IMR-90 (cell line): ENCODE data around the gene MMP25. TPM values are rescaled to one million over a fixed set of nuclear protein-coding genes. Genes with fewer than 3 reads are reported as not detected.
"Not testable (repeated sequence)": the region's sequence is repeated elsewhere in the genome, so short reads cannot be mapped to it uniquely, and the experiment has no call there.

Source experiments
- ATAC-seq: fragments of 200-7000 bp; cut with Tn5 transposase; 2 replicates; pipeline ENCODE4 v1.9.1; 2020; ENCODE audit warnings: low read depth, mild to moderate bottlenecking, moderate library complexity
- BruUV-seq: library from RNA; stranded (reverse); fragments of 400-500 nt; replicated peaks from 2 replicates; lab custom pipeline; 2021; lab: Mats Ljungman, UMichigan
- CTCF ChIA-PET: fragments of 300-600 bp; formaldehyde crosslinking; extraction: SDS; loops from one replicate; lab custom pipeline; 2021; ENCODE audit warnings: antibody characterized with exemption; lab: Yijun Ruan, JAX
- POLR2A ChIA-PET: fragments of 300-600 bp; sonication (Branson Sonifier 250); formaldehyde crosslinking; loops from one replicate; lab custom pipeline; 2022; ENCODE audit warnings: antibody characterized with exemption; ENCODE audit not compliant: unreplicated experiment; lab: Charles Lee
- DNase-seq: peaks from one replicate; pipeline ENCODE4 v3.0.0; 2013
- H2AFZ ChIP-seq: replicated peaks from 2 replicates; pipeline ENCODE3; 2013; ENCODE audit warnings: low read length, mild to moderate bottlenecking; ENCODE audit not compliant: poor library complexity
- H2AK5ac ChIP-seq: 2 replicates; pipeline ENCODE4 v1.6.1; 2013; ENCODE audit warnings: low read depth, low read length, inconsistent platforms
- H2AK9ac ChIP-seq: replicated peaks from 2 replicates; pipeline ENCODE3; 2013; ENCODE audit warnings: mild to moderate bottlenecking, low read depth, low read length, moderate library complexity; ENCODE audit not compliant: poor library complexity
- H2BK120ac ChIP-seq: 2 replicates; pipeline ENCODE4 v1.6.1; 2013; ENCODE audit warnings: low read depth, low read length, inconsistent platforms
- H2BK15ac ChIP-seq: 3 replicates; pipeline ENCODE4 v1.6.1; 2013; ENCODE audit warnings: low read depth, low read length, inconsistent platforms
- H2BK20ac ChIP-seq: 2 replicates; pipeline ENCODE4 v1.6.1; 2013; ENCODE audit warnings: low read depth, mild to moderate bottlenecking, inconsistent platforms, low read length, moderate library complexity
- H2BK5ac ChIP-seq: 2 replicates; pipeline ENCODE4 v1.6.1; 2013; ENCODE audit warnings: mild to moderate bottlenecking, low read depth, low read length, inconsistent platforms; ENCODE audit not compliant: poor library complexity, severe bottlenecking
- H3K14ac ChIP-seq: replicated peaks from 2 replicates; pipeline ENCODE4 v1.6.1; 2013; ENCODE audit warnings: low read depth, low read length, inconsistent platforms
- H3K18ac ChIP-seq: 2 replicates; pipeline ENCODE4 v1.6.1; 2013; ENCODE audit warnings: low read depth, low read length, control low read depth
- H3K23ac ChIP-seq: 2 replicates; pipeline ENCODE4 v1.6.1; 2013; ENCODE audit warnings: low read depth, low read length, inconsistent platforms
- H3K27ac ChIP-seq: 2 replicates; pipeline ENCODE4 v1.5.1; 2013; ENCODE audit warnings: mild to moderate bottlenecking, control low read depth, low read length; ENCODE audit not compliant: insufficient read depth
- H3K27me3 ChIP-seq: 2 replicates; pipeline ENCODE4 v1.6.1; 2013; ENCODE audit warnings: low read length; ENCODE audit not compliant: control insufficient read depth, insufficient read depth
- H3K36me3 ChIP-seq: 2 replicates; pipeline ENCODE4 v1.6.1; 2013; ENCODE audit warnings: low read length, mixed read lengths; ENCODE audit not compliant: control insufficient read depth, insufficient read depth
- H3K4ac ChIP-seq: 2 replicates; pipeline ENCODE4 v1.6.1; 2013; ENCODE audit warnings: low read depth, low read length, inconsistent platforms
- H3K4me1 ChIP-seq: 2 replicates; pipeline ENCODE4 v1.6.1; 2013; ENCODE audit warnings: low read length, mixed read lengths; ENCODE audit not compliant: control insufficient read depth, insufficient read depth
- H3K4me2 ChIP-seq: 2 replicates; pipeline ENCODE4 v1.6.1; 2013; ENCODE audit warnings: low read depth, mild to moderate bottlenecking, control low read depth, low read length, moderate library complexity
- H3K4me3 ChIP-seq: 2 replicates; pipeline ENCODE4 v1.5.1; 2013; ENCODE audit warnings: low read depth, mild to moderate bottlenecking, control low read depth, low read length, moderate library complexity; ENCODE audit not compliant: insufficient read depth
- H3K56ac ChIP-seq: 2 replicates; pipeline ENCODE4 v1.6.1; 2013; ENCODE audit warnings: low read length, inconsistent platforms; ENCODE audit not compliant: insufficient read depth; ENCODE audit errors: extremely low read depth
- H3K79me1 ChIP-seq, 2 experiments: 2 replicates each; pipeline ENCODE4 v1.6.1; 2013; ENCODE audit warnings: low read length in 2 of 2, inconsistent platforms in 1 of 2, low read depth in 1 of 2
- H3K9ac ChIP-seq: 2 replicates; pipeline ENCODE4 v1.6.1; 2013; ENCODE audit warnings: low read depth, low read length, control low read depth
- H3K9me1 ChIP-seq: 2 replicates; pipeline ENCODE4 v1.6.1; 2013; ENCODE audit warnings: low read length, inconsistent platforms; ENCODE audit not compliant: insufficient read depth
- H3K9me3 ChIP-seq: 2 replicates; pipeline ENCODE4 v1.6.1; 2013; ENCODE audit warnings: low read length; ENCODE audit not compliant: control insufficient read depth, insufficient read depth
- H4K20me1 ChIP-seq: 2 replicates; pipeline ENCODE4 v1.6.1; 2013; ENCODE audit warnings: low read length, inconsistent platforms; ENCODE audit not compliant: insufficient read depth
- H4K5ac ChIP-seq: 2 replicates; pipeline ENCODE4 v1.6.1; 2013; ENCODE audit warnings: mild to moderate bottlenecking, low read depth, low read length, control low read depth
- H4K8ac ChIP-seq, 2 experiments: 2 replicates each; pipeline ENCODE4 v1.6.1; 2013; ENCODE audit warnings: low read depth in 2 of 2, low read length in 2 of 2, control low read depth in 1 of 2, inconsistent platforms in 1 of 2
- H4K91ac ChIP-seq: 2 replicates; pipeline ENCODE4 v1.6.1; 2013; ENCODE audit warnings: low read depth, low read length, inconsistent platforms; ENCODE audit not compliant: insufficient read depth
- WGBS, 2 experiments: methylation state at CpG; one replicate each; pipeline versions ENCODE4 v1.1.5 to v1.1.7; 2013; ENCODE audit warnings: missing lambda C conversion rate in 2 of 2; ENCODE audit not compliant: insufficient read length in 1 of 2; ENCODE audit errors: extremely low coverage in 2 of 2; 5-methylcytosine and 5-hydroxymethylcytosine counted together
- dilution Hi-C: fragments of 300-500 bp; cut with HindIII; formaldehyde crosslinking; loops from one replicate; pipeline ENCODE4 v1.14.3; 2018; ENCODE audit warnings: low sequenced_read_pairs; ENCODE audit not compliant: unreplicated experiment
- in situ Hi-C: fragments of 300-500 bp; cut with MboI; formaldehyde crosslinking; loops from 3 replicates; pipeline ENCODE4 v1.14.3; 2019; ENCODE audit warnings: low sequenced_read_pairs, inconsistent platforms, mixed read lengths
- intact Hi-C: fragments of 100-400 bp; cut with micrococcal nuclease; formaldehyde crosslinking; loops from 2 replicates; pipeline ENCODE4 v1.10.0; 2022
- polyA plus RNA-seq, 3 experiments: library from polyadenylated mRNA; depleted of rRNA; stranded (reverse); fragments of >200 nt; gene quantifications; 2 replicates each; pipeline ENCODE4 v1.2.3, GENCODE V29; 2012; ENCODE audit warnings: low replicate concordance in 1 of 3
- total RNA-seq: library from RNA; depleted of rRNA; stranded (reverse); fragments of >200 nt; gene quantifications from 2 replicates; pipeline ENCODE4 v1.2.3, GENCODE V29; 2012

The MMP25 gene
- total and polyA plus RNA-seq, 2 of the 4 experiments (the other 2 are of a cell fraction), result 0.07 TPM; not detected in 1

DNA sequence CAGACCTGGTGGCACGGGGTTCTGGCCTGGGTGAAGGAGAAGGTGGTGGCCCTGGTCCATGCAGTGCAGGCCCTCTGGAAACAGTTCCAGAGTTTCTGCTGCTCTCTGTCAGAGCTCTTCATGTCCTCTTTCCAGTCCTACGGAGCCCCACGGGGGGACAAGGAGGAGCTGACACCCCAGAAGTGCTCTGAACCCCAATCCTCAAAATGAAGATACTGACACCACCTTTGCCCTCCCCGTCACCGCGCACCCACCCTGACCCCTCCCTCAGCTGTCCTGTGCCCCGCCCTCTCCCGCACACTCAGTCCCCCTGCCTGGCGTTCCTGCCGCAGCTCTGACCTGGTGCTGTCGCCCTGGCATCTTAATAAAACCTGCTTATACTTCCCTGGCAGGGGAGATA is 22.8 kb downstream of the MMP25 start:
- in situ Hi-C loops, BruUV-seq, dilution Hi-C loops: not testable (repeated sequence)

More for the DNA sequence above, 22.8 kb downstream of the MMP25 start:
- H3K23ac ChIP-seq, H2BK120ac ChIP-seq, H3K56ac ChIP-seq, H3K9me3 ChIP-seq, H4K91ac ChIP-seq, H4K5ac ChIP-seq, H3K18ac ChIP-seq, H2AK5ac ChIP-seq, H2BK20ac ChIP-seq, H2BK5ac ChIP-seq, DNase-seq, H4K8ac ChIP-seq, ATAC-seq, H4K20me1 ChIP-seq, intact Hi-C loops, H3K36me3 ChIP-seq, H2AK9ac ChIP-seq, H2AFZ ChIP-seq, CTCF ChIA-PET, H3K27ac ChIP-seq, H3K4me3 ChIP-seq, H3K9ac ChIP-seq, H3K4me2 ChIP-seq, H2BK15ac ChIP-seq, H3K14ac ChIP-seq, H3K4ac ChIP-seq: not testable (repeated sequence)
- peaks cover 6 to 19% of the 10 kb centered on the region in 2 experiments; a peak in 2 of 4 replicates for H3K79me1 ChIP-seq
- POLR2A ChIA-PET, result interaction anchor here (0.5 kb wide), 1 partner anchor 88 kb away, joined by 5 read pairs; no protein-coding TSS in a partner anchor
- peaks cover 12% of the 10 kb centered on the region for H3K4me1 ChIP-seq
- peaks cover 16% of the 10 kb centered on the region for H3K27me3 ChIP-seq
- peaks cover 24% of the 10 kb centered on the region for H3K9me1 ChIP-seq
- WGBS, 2 experiments, result 94% methylated on average over 7 of the region's 11 CpGs; no CpG with 5 or more reads in 1 of the 2 experiments
